ENCODE results near the gene HAPLN2. TPM values are rescaled to one million over a fixed set of nuclear protein-coding genes. Genes with fewer than 3 reads are reported as not detected.

The HAPLN2 gene
- total and polyA plus RNA-seq, 2 of the 8 experiments (the other 6 are each of a cell fraction or from before 2014, with no cell fraction given) = 0.19 to 0.51 TPM

GRCh38 chr1:156648951-156649350 is 29.7 kb downstream of the HAPLN2 start:
- Histone ChIP-seq H3K4me2 (ENCODE audit: insufficient read depth in 1 of 2, low read depth in 2 of 2, low read length in 2 of 2) (no peak overlapping the region), H3K27me3 (replicated peaks in 1 of 4; ENCODE audit: control insufficient read depth in 3 of 4, extremely low read depth in 1 of 4, insufficient read depth in 3 of 4, low read length in 3 of 4) (peaks cover 5 to 38% (median 24%) of the 10 kb centered on the region in 4 experiments), H4K8ac (ENCODE audit: extremely low read depth, insufficient read depth, low read length) (no peak overlapping the region), H4K5ac (ENCODE audit: insufficient read length, low read depth, low read length) (no peak overlapping the region), H3K23ac (ENCODE audit: insufficient read length) (no peak overlapping the region), H3K56ac (replicated peaks; ENCODE audit: insufficient read length, low read depth, low read length) (no peak overlapping the region), H3K23me2 (ENCODE audit: low read depth, low read length) (peaks cover 3% of the 10 kb centered on the region; the same call in 1 of the 2 replicates), H3K14ac (ENCODE audit: insufficient read length) (no peak overlapping the region), H3K36me3 (ENCODE audit: control insufficient read depth in 2 of 4, insufficient read depth in 4 of 4, low read length in 3 of 4) (no peaks in the 10 kb centered on the region), H2AFZ (ENCODE audit: low read length) (no peak overlapping the region), H3K27ac (ENCODE audit: low read depth, low read length) (no peak overlapping the region), H3K9ac (replicated peaks in 1 of 4; ENCODE audit: extremely low read depth in 1 of 4, low read depth in 3 of 4, low read length in 3 of 4) (0 out of 7 replicates have a peak overlapping the region, but pooled peaks of 1 of the 4 experiments have one; percentile 12), H3K79me2 (ENCODE audit: control insufficient read depth in 1 of 2, insufficient read depth in 2 of 2, low read length in 2 of 2) (no peaks in the 10 kb centered on the region), H3K79me1 (ENCODE audit: low read depth, low read length) (no peaks in the 10 kb centered on the region), H3K4me3 (ENCODE audit: extremely low read depth in 1 of 4, insufficient read depth in 2 of 4, low read depth in 3 of 4, low read length in 4 of 4) (no peak overlapping the region), H4K20me1 (replicated peaks in 1 of 2; ENCODE audit: control insufficient read depth in 1 of 2, insufficient read depth in 2 of 2, low read length in 2 of 2) (peaks cover 0 to 4% of the 10 kb centered on the region in 2 experiments), H4K91ac (replicated peaks; ENCODE audit: insufficient read length, low read length) (no peak overlapping the region), H3K9me3 (ENCODE audit: insufficient read depth in 2 of 2, low read depth in 1 of 2, low read length in 1 of 2) (no peaks in the 10 kb centered on the region), H2BK20ac (ENCODE audit: low read length) (no peak overlapping the region), H2BK12ac (ENCODE audit: low read depth, low read length) (0 out of 2 replicates have a peak overlapping the region, but pooled peaks have one; percentile 19), H2BK15ac (ENCODE audit: low read length) (no peak overlapping the region), H2BK120ac (replicated peaks; ENCODE audit: low read depth, low read length) (no peak overlapping the region), H3K18ac (ENCODE audit: extremely low read depth, low read length) (no peak overlapping the region), H2BK5ac (ENCODE audit: low read depth, low read length) (no peak overlapping the region), H3K4me1 (replicated peaks in 1 of 4; ENCODE audit: control insufficient read depth in 3 of 4, insufficient read depth in 4 of 4, low read length in 3 of 4) (peaks cover 0 to 4% (median under 1%) of the 10 kb centered on the region in 4 experiments; a peak in 1 of 7 replicates), H2AK5ac (ENCODE audit: low read depth, low read length) (no peak overlapping the region), H3K4ac (replicated peaks; ENCODE audit: insufficient read length, low read depth, low read length) (no peak overlapping the region)
- CTCF ChIA-PET (ENCODE audit: partially characterized antibody) = interaction anchor here (0.6 to 43.0 kb wide), 16 partner anchors 11 to 236 kb away, joined by 3 to 868 read pairs (median 5); partner anchors contain the start of genes HAPLN2, INSRR, NAXE and NES
- no peak for FAIRE-seq
- no peak for DNase-seq (ENCODE audit: low read depth in 1 of 2, low spot score in 2 of 2)
- TF ChIP-seq NANOG (IDR thresholded peaks at IDR 0.05; ENCODE audit: insufficient read depth, low read depth, low read length, poor library complexity, severe bottlenecking) = no peak
- no peak for TF ChIP-seq GABPA (IDR thresholded peaks at IDR 0.05; ENCODE audit: borderline replicate concordance, insufficient read depth, low read length)
- TF ChIP-seq PHF8 (conservative IDR thresholded peaks at IDR 0.05; ENCODE audit: low read depth, low read length) = no peak
- peak in 1 of 2 experiments; percentile 25; a peak in 2 of 4 replicates for TF ChIP-seq RAD21 (IDR thresholded peaks at IDR 0.05 in 1 of 2, conservative IDR thresholded peaks at IDR 0.05 in 1 of 2; ENCODE audit: low read depth in 2 of 2, low read length in 2 of 2)
- TF ChIP-seq RFX5 (IDR thresholded peaks at IDR 0.05; ENCODE audit: borderline replicate concordance, low read depth, low read length) = no peak
- WGBS, 2 experiments (ENCODE audit: extremely low coverage in 1 of 2, insufficient coverage in 1 of 2, insufficient read length in 1 of 2, insufficient replicate concordance in 2 of 2, low coverage in 1 of 2, low lambda C conversion rate in 2 of 2, missing lambda C conversion rate in 1 of 2) = 59% methylated on average over 2 of the region's 2 CpGs; no CpG with 5 or more reads in 1 of the 2 experiments
- POLR2A ChIA-PET (ENCODE audit: partially characterized antibody) = interaction anchor here (1.2 to 4.5 kb wide), 5 partner anchors 13 to 78 kb away, joined by 3 to 15 read pairs (median 5); no protein-coding TSS in a partner anchor

All from H1 (cell line).